ENCODE results near the gene RBM20.

DNA sequence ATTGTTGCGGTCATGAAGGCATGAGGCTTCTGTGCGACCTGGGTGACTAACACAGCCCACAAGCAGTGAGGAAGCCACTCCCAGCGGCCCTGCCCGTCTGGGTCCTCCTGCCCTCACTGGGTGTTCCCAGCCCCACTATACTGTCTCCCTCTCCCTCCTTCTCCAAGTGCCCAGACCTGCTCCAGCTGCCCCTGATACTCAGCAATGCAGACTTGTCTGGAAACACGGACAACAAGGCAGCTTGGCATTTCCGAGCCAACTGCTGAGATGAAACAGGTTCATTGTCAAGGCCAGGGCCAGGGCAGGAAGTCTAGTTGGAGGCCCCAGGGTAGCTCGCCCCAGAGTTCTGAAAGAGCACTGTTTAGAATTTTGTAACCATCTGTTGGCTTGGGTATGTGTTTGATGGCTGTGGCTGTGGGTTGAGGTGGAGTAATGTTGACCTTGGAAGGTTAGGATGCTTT is 95.7 kb downstream of the RBM20 start:
- no peak for TF ChIP-seq POLR2A (IDR thresholded peaks at IDR 0.05)
- TF ChIP-seq, protein P1, sequence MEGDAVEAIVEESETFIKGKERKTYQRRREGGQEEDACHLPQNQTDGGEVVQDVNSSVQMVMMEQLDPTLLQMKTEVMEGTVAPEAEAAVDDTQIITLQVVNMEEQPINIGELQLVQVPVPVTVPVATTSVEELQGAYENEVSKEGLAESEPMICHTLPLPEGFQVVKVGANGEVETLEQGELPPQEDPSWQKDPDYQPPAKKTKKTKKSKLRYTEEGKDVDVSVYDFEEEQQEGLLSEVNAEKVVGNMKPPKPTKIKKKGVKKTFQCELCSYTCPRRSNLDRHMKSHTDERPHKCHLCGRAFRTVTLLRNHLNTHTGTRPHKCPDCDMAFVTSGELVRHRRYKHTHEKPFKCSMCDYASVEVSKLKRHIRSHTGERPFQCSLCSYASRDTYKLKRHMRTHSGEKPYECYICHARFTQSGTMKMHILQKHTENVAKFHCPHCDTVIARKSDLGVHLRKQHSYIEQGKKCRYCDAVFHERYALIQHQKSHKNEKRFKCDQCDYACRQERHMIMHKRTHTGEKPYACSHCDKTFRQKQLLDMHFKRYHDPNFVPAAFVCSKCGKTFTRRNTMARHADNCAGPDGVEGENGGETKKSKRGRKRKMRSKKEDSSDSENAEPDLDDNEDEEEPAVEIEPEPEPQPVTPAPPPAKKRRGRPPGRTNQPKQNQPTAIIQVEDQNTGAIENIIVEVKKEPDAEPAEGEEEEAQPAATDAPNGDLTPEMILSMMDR (IDR thresholded peaks at IDR 0.05) = no peak

All from thyroid gland (tissue), 4 donors.